ENCODE measurements around the gene LIPC. TPM values are rescaled to one million over a fixed set of nuclear protein-coding genes. Genes with fewer than 3 reads are reported as not detected.

Gene LIPC
- total RNA-seq, 1 experiment from 2014 or later: not detected

DNA sequence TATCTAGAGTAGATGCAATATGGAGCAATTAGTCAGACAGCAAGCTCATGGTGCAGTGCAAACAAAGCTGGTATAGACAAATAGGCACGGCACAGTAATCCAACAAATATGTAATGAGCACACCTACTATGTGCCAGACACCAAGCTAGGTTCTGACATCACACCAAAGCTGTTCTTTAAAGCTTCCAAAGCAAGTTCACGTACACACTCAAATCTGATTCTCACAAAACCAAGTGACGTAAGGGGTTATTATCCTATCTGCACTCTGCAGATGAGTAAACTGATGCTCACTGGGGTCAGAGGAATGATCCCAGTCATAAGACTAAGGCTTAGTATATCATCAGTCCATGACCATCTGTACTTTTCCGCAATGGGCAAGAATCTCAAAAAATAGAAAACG, 27.8 kb upstream of the LIPC start:
- no peak for ATAC-seq
- no TSS peak for BruUV-seq (replicated peaks)
- Histone ChIP-seq H3K9me3 (ENCODE audit: control insufficient read depth in 1 of 2, insufficient read depth in 1 of 2, low read depth in 1 of 2, low read length in 2 of 2) (no peaks in the 10 kb centered on the region), H3K79me2 (ENCODE audit: insufficient read depth, low read length) (no peaks in the 10 kb centered on the region), H4K20me1 (ENCODE audit: insufficient read depth) (no peaks in the 10 kb centered on the region), H3K4me1 (ENCODE audit: control insufficient read depth in 1 of 2, insufficient read depth in 2 of 2, low read length in 2 of 2) (no peaks in the 10 kb centered on the region), H3K4me3 (replicated peaks in 1 of 2; ENCODE audit: low read depth in 1 of 2, low read length in 2 of 2) (no peak overlapping the region), H2AFZ (ENCODE audit: low read depth, low read length, poor library complexity, severe bottlenecking) (no peak overlapping the region), H3K27ac (ENCODE audit: low read depth, low read length) (no peak overlapping the region), H3K9ac (ENCODE audit: low read length) (no peak overlapping the region), H3K36me3 (ENCODE audit: control insufficient read depth in 1 of 2, insufficient read depth in 2 of 2, low read length in 2 of 2) (no peaks in the 10 kb centered on the region), H3K27me3 (ENCODE audit: insufficient read depth, low read length) (no peaks in the 10 kb centered on the region), H3K4me2 (ENCODE audit: low read length) (no peak overlapping the region), H3K9me2 (ENCODE audit: insufficient read depth) (no peaks in the 10 kb centered on the region)
- ChIA-PET RAD21 (ENCODE audit: low non-redundant PET in 1 of 2, low total read pairs in 2 of 2, uncharacterized antibody in 2 of 2, unreplicated experiment in 2 of 2) (no interaction called here), CTCF (interaction anchor here (0.6 kb wide), 1 partner anchor 27 kb away, joined by 3 read pairs; no protein-coding TSS in a partner anchor), POLR2A (no interaction called here)
- intact Hi-C loops (cut with micrococcal nuclease): no loop called here
- DNase-seq (ENCODE audit: low read depth, low spot score): no peak
- TF ChIP-seq, protein P1, sequence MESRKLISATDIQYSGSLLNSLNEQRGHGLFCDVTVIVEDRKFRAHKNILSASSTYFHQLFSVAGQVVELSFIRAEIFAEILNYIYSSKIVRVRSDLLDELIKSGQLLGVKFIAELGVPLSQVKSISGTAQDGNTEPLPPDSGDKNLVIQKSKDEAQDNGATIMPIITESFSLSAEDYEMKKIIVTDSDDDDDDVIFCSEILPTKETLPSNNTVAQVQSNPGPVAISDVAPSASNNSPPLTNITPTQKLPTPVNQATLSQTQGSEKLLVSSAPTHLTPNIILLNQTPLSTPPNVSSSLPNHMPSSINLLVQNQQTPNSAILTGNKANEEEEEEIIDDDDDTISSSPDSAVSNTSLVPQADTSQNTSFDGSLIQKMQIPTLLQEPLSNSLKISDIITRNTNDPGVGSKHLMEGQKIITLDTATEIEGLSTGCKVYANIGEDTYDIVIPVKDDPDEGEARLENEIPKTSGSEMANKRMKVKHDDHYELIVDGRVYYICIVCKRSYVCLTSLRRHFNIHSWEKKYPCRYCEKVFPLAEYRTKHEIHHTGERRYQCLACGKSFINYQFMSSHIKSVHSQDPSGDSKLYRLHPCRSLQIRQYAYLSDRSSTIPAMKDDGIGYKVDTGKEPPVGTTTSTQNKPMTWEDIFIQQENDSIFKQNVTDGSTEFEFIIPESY (IDR thresholded peaks at IDR 0.05; ENCODE audit: extremely low read depth, insufficient replicate concordance, low read length): no peak
- TF ChIP-seq, protein P2, sequence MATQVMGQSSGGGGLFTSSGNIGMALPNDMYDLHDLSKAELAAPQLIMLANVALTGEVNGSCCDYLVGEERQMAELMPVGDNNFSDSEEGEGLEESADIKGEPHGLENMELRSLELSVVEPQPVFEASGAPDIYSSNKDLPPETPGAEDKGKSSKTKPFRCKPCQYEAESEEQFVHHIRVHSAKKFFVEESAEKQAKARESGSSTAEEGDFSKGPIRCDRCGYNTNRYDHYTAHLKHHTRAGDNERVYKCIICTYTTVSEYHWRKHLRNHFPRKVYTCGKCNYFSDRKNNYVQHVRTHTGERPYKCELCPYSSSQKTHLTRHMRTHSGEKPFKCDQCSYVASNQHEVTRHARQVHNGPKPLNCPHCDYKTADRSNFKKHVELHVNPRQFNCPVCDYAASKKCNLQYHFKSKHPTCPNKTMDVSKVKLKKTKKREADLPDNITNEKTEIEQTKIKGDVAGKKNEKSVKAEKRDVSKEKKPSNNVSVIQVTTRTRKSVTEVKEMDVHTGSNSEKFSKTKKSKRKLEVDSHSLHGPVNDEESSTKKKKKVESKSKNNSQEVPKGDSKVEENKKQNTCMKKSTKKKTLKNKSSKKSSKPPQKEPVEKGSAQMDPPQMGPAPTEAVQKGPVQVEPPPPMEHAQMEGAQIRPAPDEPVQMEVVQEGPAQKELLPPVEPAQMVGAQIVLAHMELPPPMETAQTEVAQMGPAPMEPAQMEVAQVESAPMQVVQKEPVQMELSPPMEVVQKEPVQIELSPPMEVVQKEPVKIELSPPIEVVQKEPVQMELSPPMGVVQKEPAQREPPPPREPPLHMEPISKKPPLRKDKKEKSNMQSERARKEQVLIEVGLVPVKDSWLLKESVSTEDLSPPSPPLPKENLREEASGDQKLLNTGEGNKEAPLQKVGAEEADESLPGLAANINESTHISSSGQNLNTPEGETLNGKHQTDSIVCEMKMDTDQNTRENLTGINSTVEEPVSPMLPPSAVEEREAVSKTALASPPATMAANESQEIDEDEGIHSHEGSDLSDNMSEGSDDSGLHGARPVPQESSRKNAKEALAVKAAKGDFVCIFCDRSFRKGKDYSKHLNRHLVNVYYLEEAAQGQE (IDR thresholded peaks at IDR 0.05; ENCODE audit: low read depth): no peak
- no peak for TF ChIP-seq ZFX (IDR thresholded peaks at IDR 0.05)
- TF ChIP-seq EGR1 (IDR thresholded peaks at IDR 0.05; ENCODE audit: low read depth): no peak
- TF ChIP-seq, protein P3, sequence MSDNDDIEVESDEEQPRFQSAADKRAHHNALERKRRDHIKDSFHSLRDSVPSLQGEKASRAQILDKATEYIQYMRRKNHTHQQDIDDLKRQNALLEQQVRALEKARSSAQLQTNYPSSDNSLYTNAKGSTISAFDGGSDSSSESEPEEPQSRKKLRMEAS (IDR thresholded peaks at IDR 0.05): no peak
- no peak for TF ChIP-seq FOSL1 (IDR thresholded peaks at IDR 0.05; ENCODE audit: low read depth)
- TF ChIP-seq EZH2phosphoT487 (IDR thresholded peaks at IDR 0.05; ENCODE audit: borderline replicate concordance): no peak
- TF ChIP-seq ZNF274 (IDR thresholded peaks at IDR 0.05; ENCODE audit: low read depth, low read length): no peak
- TF ChIP-seq JUND (IDR thresholded peaks at IDR 0.05): no peak
- TF ChIP-seq RAD21 (IDR thresholded peaks at IDR 0.05; ENCODE audit: low read depth): no peak
- TF ChIP-seq CBX3 (IDR thresholded peaks at IDR 0.05; ENCODE audit: low read depth): no peak
- TF ChIP-seq POLR2AphosphoS5 (IDR thresholded peaks at IDR 0.05; ENCODE audit: low read depth, low read length): no peak
- TF ChIP-seq, protein P4, sequence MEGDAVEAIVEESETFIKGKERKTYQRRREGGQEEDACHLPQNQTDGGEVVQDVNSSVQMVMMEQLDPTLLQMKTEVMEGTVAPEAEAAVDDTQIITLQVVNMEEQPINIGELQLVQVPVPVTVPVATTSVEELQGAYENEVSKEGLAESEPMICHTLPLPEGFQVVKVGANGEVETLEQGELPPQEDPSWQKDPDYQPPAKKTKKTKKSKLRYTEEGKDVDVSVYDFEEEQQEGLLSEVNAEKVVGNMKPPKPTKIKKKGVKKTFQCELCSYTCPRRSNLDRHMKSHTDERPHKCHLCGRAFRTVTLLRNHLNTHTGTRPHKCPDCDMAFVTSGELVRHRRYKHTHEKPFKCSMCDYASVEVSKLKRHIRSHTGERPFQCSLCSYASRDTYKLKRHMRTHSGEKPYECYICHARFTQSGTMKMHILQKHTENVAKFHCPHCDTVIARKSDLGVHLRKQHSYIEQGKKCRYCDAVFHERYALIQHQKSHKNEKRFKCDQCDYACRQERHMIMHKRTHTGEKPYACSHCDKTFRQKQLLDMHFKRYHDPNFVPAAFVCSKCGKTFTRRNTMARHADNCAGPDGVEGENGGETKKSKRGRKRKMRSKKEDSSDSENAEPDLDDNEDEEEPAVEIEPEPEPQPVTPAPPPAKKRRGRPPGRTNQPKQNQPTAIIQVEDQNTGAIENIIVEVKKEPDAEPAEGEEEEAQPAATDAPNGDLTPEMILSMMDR (IDR thresholded peaks at IDR 0.05 in 2 of 3, conservative IDR thresholded peaks at IDR 0.05 in 1 of 3; ENCODE audit: borderline replicate concordance in 1 of 3, insufficient read depth in 1 of 3, low read depth in 2 of 3, low read length in 2 of 3): no peak
- TF ChIP-seq SIN3A (IDR thresholded peaks at IDR 0.05; ENCODE audit: low read depth): no peak
- no peak for TF ChIP-seq CEBPB (IDR thresholded peaks at IDR 0.05; ENCODE audit: low read depth)
- no peak for TF ChIP-seq SRF (IDR thresholded peaks at IDR 0.05; ENCODE audit: low read depth)
- TF ChIP-seq TCF7L2 (IDR thresholded peaks at IDR 0.05; ENCODE audit: borderline replicate concordance, extremely low read depth, insufficient read depth, insufficient read length): no peak
- no peak for TF ChIP-seq SP1 (IDR thresholded peaks at IDR 0.05; ENCODE audit: low read depth)
